K562 (cell line): ENCODE measurements around the gene ZSWIM4. TPM values are rescaled to one million over a fixed set of nuclear protein-coding genes. Genes with fewer than 3 reads are reported as not detected.
A peak's percentile ranks its signal among the peaks of the same experiment; 100 is the strongest.

ENCODE experiments used
- C11orf30 ChIP-seq: fragments of 450-650 bp; IDR thresholded peaks from 2 replicates; pipeline ENCODE4 v1.6.1; 2016; ENCODE audit warnings: low read depth, mild to moderate bottlenecking
- CHAMP1 ChIP-seq: fragments of 450-650 bp; IDR thresholded peaks from 2 replicates; pipeline ENCODE4 v1.6.1; 2016; ENCODE audit warnings: mild to moderate bottlenecking
- EGR1 ChIP-seq: fragments of 450-650 bp; conservative IDR thresholded peaks from 2 replicates; pipeline ENCODE4 v1.6.1; 2017; ENCODE audit warnings: mild to moderate bottlenecking
- ELF2 ChIP-seq: fragments of 250-450 bp; sonication (Bioruptor Pico); IDR thresholded peaks from 2 replicates; pipeline ENCODE4 v1.5.0; 2021; ENCODE audit warnings: mild to moderate bottlenecking
- HNRNPLL ChIP-seq: fragments of 200-400 bp; formaldehyde crosslinking; IDR thresholded peaks from 2 replicates; pipeline ENCODE4 v1.6.1; 2017; ENCODE audit warnings: low read length, low read depth, mild to moderate bottlenecking; ENCODE audit not compliant: poor library complexity, severe bottlenecking
- HOXB6 ChIP-seq: fragments of 250-450 bp; sonication (Bioruptor Pico); IDR thresholded peaks from 2 replicates; pipeline ENCODE4 v1.5.1; 2022; ENCODE audit warnings: mild to moderate bottlenecking, borderline replicate concordance
- RERE ChIP-seq: sonication (generic); formaldehyde crosslinking; IDR thresholded peaks from 2 replicates; pipeline ENCODE4 v1.8.0; 2023; ENCODE audit warnings: missing genetic modification reagents, mild to moderate bottlenecking, borderline replicate concordance
- SMARCA4 ChIP-seq: fragments of 450-650 bp; IDR thresholded peaks from 2 replicates; pipeline ENCODE4 v1.6.1; 2016
- STAT5A ChIP-seq: IDR thresholded peaks from 2 replicates; pipeline ENCODE4 v1.6.1; 2012; ENCODE audit warnings: low read length, inconsistent platforms, borderline replicate concordance
- VEZF1 ChIP-seq: fragments of 200-800 bp; sonication (Bioruptor generic); IDR thresholded peaks from 2 replicates; pipeline ENCODE4 v1.6.1; 2017; ENCODE audit warnings: missing genetic modification characterization, missing compliant biosample characterization
- ZBTB11 ChIP-seq, 3 experiments: fragments of 200-800 bp in 1 of 3; fragments of 250-450 bp in 1 of 3; fragments of 450-650 bp in 1 of 3; sonication (Bioruptor Pico) in 1 of 3; sonication (Bioruptor generic) in 1 of 3; formaldehyde crosslinking in 1 of 3; IDR thresholded peaks; 2 replicates each; pipeline versions ENCODE4 v1.6.1 to v1.8.0; 2016 to 2022; ENCODE audit warnings: mild to moderate bottlenecking in 2 of 3, missing genetic modification characterization in 2 of 3, missing compliant biosample characterization in 1 of 3, moderate library complexity in 1 of 3
- ZNF133 ChIP-seq: fragments of 250-450 bp; sonication (Bioruptor Pico); IDR thresholded peaks from 2 replicates; pipeline ENCODE4 v1.4.0; 2020; ENCODE audit warnings: mild to moderate bottlenecking
- polyA plus RNA-seq, 8 experiments: library from polyadenylated mRNA; depleted of rRNA in 4 of 8; stranded (reverse) in 5 of 8; unstranded in 3 of 8; fragments of >200 nt; fragmentation: Nextera tagmentation in 2 of 8; fragmentation: Illumina TruSeq in 1 of 8; extraction: Ambion mirVana in 2 of 8; extraction: Trizol in 1 of 8; gene quantifications; 2 replicates each; pipeline versions ENCODE4 v1.2.1 to v1.2.3, GENCODE V29; 2011 to 2014; ENCODE audit warnings: inconsistent platforms in 1 of 8, missing spikeins in 1 of 8
- total RNA-seq, 7 experiments: library from RNA; depleted of rRNA in 6 of 7; stranded (reverse); fragments of >200 nt in 6 of 7; fragmentation: Illumina TruSeq in 2 of 7; extraction: Trizol in 2 of 7; gene quantifications; 2 replicates each; pipeline versions ENCODE4 v1.2.1 to v1.2.3, GENCODE V29; 2011 to 2021; ENCODE audit warnings: low replicate concordance in 1 of 7

The ZSWIM4 gene
- total and polyA plus RNA-seq, 9 of the 15 experiments (the other 6 are each of a cell fraction or from before 2014, with no cell fraction given), result 0.25 to 3.7 (median 0.79) TPM; not detected in 2

- TF ChIP-seq ZBTB11 (CRISPR knock-in tag; IDR thresholded peaks at IDR 0.05), result peak in 1 of 3 experiments; percentile 81; a peak in 2 of 6 replicates
- 0 out of 2 replicates have a peak, but pooled peaks have one; percentile 4 for TF ChIP-seq STAT5A
- TF ChIP-seq VEZF1, result peak; percentile 34
- peak; percentile 94 for TF ChIP-seq HNRNPLL
- no peak for TF ChIP-seq CHAMP1
- peak; percentile 99 for TF ChIP-seq EGR1
- TF ChIP-seq HOXB6 (CRISPR knock-in tag), result peak; percentile 28; the same call in 1 of the 2 replicates
- no peak for TF ChIP-seq RERE (CRISPR knock-in tag)
- peak; percentile 94 for TF ChIP-seq C11orf30
- peak; percentile 38 for TF ChIP-seq SMARCA4
- no peak for TF ChIP-seq ZNF133 (CRISPR knock-in tag)
- TF ChIP-seq ELF2 (CRISPR knock-in tag), result peak; percentile 100
Observed at GRCh38 chr19:13774217-13775191, 20.7 kb upstream of the ZSWIM4 start, which contains the start of gene C19orf53 (continued).
